ENCODE measurements around the gene OLFML3.
"Not testable (repeated sequence)": the region's sequence is repeated elsewhere in the genome, so short reads cannot be mapped to it uniquely, and the experiment has no call there.

Gene OLFML3

DNA sequence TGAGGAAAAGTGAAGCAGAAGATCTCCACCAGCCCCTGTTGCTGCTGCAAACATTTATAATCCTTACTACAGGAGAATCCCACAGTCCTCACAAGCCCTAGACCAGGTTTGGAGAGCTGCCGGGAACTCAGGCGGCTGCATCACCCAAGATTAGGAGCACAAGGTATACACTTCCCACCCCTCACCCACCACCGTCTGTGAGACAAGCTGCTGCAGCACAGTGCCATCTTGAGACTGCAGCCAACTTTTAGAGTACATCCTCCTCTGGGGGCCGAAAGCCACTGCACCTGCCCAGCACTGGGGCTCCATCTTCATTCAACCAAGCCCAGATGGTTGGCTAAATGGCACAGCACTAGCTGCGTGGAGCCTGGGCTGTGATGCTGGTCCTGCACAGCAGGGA lies 13.8 kb downstream of the OLFML3 start:
- no peak for DNase-seq

DNA sequence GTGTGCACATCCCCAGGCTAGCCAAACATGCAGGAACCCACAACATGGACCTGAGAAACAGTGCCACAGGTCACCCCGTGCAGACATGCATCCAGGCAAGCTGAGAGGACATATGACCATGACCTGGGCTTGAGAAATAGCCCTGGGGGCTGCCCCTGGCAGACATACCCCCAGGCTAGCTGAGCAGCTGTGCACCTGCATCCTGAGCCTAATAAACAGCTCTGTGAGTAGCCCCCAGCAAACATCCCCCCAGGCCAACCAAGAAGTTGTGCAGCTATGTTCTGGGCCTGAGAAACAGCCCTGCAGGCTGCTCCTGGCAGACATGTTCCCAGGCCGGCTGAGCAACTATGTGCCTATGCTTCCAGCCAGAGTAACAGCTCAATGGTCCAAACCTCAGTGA lies 14.5 kb downstream of the OLFML3 start:
- no peak for DNase-seq

DNA sequence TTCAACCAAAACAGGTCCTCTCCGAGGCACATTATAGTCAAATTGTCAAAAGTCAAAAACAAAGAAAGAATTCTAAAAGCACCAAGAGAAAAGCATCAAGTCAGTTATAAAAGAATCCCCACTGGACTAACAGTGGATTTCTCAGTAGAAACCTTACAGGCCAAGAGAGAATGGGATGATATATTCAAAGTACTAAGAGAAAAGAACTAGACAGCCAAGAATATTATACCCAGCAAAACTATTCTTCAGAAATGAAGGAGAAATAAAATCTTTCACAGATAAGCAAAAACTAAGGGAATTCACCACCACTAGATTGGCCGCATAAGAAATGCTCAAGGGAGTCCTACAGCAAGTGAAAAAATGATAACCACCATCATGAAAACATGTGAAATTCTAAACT lies 16.1 kb downstream of the OLFML3 start:
- no peak for DNase-seq

DNA sequence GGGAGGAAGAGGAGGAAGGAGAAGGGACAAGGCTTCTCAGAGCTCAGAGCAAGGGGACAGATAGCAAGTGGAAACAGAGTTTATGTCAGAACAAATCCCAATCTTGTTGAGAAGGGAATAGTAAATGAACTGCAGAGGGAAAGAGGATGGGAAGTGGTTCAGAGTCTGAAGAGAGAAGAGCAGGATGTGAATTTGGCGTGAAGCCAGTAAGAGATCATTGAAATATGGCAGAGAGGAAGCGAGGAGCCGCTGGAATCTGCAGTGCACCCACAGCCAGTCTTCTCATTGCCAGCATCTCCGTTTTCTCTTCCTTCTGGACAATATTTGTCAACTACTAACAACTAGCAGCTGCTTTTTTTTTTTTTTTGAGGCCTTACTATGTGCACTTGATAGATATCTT lies 19.1 kb downstream of the OLFML3 start:
- no peak for DNase-seq

DNA sequence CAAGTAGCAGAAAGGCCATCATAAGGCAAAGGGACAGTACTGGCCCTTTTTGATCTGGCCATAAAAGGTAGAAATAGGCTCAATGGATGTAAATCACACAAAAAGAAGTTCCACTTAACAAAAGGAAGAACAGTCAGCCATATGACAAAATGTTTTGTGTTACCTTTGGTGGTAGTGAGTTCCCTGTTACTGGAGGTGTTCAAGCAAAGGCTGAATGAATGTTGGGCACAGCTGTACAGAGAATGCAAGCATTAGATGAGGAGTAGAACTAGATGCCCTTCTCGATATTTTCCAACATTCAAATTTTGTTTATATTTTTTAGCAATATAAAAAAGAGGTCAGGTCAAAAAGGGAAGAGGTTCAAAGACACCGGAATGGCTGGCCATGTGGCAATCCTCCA lies 20.0 kb downstream of the OLFML3 start:
- DNase-seq = no peak

DNA sequence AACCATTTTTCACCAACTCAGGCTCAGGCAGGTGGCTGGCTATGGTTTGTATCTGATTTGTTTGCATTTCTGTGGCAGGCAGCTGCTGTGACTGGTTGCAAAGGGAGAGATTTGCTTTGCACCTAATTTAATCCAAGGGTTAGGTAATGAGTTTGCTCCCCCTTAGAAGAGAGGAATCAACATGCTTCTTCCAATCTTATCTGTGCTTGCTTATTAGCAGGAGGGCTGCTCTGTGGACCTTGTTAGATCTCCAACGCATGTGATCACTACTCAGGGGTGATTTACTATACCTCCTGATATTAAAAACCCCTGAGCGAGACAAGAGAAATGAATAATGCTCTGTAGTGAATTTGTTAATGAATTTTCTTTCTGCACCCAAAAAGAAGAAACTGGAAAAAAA lies 20.5 kb downstream of the OLFML3 start:
- DNase-seq = no peak

DNA sequence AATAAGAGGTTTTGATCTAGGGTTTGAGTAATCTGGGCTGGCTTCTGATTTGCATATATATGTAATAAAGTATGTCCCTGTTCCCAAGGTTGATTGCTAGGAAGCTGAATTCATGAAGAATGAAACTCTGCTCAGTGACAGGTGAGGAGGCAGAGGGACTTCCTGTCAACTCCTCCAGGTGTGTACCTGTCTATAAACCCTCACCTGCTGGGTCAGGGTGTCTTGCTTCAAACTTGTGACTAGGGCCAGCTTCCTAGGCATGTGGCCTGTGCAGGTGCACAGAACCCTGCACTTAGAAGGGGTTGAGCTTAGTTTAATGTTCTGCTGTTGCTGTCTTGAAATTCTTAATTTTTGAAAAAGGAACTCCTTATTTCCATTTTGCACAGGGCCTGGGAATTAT lies 21.1 kb downstream of the OLFML3 start:
- no peak for DNase-seq

DNA sequence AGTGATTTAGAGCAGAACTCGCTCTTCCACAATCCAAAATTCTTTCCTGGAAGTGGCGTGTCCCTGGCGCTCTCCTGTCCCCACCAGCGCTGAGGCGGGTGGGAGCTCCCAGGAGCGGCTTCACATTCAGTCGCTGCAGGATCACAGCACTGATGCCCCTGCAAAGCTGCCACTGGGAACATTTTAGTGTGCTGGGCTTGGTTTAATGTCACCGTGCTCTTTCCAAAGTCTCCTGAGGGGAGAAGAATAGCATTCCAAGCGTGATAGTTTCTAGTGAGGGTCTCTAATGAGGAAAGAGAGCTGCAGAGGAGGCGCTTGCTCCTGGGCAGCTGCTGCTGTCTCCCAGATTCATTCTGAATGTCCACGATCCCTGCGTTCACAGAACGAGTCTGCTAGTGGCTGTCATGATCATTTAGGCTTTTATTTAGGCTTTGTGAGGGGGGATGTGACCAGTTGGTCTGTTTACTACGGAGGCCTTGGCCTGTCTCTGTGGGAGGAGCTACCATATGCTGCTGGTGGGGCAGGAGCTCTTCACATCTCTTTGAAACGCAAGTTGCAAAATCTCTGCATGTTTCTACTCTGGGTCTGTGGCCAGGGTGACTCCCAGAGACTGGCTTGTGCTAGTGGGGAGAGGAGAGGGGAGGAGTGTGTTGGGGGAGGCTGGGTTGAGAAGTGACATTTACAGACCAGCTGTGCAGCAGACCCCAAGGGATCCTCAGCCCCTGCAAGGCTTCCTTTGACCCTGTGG lies 23.4 kb downstream of the OLFML3 start:
- no peak for DNase-seq

DNA sequence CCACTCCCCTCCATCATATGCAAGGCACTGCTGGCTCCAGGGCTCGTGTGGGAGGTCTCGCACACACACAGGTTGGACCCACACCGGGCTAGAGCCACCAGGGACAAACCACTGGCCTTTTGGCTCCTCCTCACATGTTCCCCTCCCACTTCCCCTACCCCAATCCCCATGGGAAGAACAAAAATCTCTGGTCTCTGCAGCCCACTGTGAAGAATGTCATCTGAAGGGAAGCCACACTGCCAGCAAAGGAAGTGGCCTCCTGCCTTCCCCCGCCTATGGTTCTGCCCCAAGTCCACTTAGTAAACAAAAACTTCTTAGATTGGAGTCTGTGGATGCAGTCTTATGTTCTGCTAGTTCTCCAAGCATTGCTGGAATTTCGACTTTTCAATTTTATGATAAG lies 24.2 kb downstream of the OLFML3 start:
- DNase-seq = no peak

DNA sequence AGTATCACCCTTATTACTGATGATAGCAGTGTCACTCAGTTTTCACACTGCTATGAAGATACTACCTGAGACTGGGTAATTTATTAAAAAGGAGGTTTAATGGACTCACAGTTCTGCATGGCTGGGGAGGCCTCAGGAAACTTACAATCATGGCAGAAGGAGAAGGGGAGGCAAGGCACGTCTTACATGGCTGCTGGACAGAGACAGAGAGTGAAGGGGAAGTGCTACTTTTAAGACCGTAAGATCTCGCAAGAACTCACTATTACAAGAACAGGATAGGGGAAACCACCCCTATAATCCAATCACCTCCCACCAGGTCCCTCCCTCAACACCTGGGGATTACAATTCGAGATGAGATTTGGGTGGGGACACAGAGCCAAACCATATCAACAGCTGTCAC lies 27.6 kb downstream of the OLFML3 start:
- not testable (repeated sequence) for DNase-seq

DNA sequence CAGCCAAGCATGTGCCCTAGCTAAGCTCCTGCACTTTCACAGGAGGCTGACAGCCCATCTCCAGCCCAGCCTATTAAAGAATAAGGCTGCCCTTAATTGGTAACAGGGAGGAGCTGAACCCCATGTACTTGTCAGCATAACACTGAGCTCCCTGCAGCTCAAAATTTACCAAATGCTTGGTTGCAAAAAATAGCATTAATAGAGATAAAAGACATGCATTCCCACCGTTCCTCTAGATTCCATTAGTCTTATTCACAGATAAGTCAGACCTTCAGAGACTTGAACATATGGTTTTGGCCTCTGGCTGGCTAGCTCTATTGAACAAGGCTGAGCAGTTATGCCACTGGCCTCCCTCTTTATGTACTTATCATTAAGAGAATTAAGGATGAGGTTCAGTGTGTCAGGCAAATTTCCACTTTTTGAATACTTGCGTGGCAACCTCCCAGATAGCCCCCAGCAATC lies 29.2 kb downstream of the OLFML3 start:
- DNase-seq = no peak

DNA sequence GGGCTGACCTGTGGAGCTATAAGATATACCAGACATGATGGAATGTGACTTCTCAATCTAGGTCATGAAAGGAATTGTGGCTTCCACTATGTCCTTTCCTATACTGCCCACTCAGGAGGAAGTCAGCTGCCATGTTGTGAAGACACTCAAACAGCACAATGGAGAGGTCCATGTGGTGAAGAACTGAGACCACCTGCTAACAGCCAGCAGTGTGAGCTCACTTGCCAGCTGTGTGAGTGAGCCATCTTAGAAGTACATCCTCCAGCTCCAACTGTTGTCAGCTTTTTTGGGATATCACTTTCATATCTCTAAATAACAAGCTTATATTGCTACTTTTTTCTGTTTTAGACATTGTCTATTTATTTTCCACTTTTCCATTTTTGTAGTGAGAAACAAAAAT lies 29.7 kb downstream of the OLFML3 start:
- DNase-seq = no peak

DNA sequence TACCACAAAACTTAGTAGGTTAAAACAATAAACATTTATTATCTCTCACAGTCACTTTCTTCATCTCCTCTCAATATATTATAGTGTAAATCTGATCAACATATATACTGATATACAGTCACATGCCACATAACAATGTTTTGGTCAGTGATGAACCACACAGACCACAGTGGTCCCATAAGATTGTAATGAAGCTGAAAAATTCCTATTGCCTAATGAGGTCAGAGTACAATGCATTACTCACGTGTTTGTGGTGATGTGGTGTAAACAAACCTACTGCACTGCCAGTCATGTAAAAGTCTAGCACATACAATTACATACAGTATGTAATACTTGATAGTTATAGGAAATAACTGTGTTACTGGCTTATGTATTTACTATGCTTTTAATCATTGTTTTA lies 30.1 kb downstream of the OLFML3 start:
- no peak for DNase-seq

DNA sequence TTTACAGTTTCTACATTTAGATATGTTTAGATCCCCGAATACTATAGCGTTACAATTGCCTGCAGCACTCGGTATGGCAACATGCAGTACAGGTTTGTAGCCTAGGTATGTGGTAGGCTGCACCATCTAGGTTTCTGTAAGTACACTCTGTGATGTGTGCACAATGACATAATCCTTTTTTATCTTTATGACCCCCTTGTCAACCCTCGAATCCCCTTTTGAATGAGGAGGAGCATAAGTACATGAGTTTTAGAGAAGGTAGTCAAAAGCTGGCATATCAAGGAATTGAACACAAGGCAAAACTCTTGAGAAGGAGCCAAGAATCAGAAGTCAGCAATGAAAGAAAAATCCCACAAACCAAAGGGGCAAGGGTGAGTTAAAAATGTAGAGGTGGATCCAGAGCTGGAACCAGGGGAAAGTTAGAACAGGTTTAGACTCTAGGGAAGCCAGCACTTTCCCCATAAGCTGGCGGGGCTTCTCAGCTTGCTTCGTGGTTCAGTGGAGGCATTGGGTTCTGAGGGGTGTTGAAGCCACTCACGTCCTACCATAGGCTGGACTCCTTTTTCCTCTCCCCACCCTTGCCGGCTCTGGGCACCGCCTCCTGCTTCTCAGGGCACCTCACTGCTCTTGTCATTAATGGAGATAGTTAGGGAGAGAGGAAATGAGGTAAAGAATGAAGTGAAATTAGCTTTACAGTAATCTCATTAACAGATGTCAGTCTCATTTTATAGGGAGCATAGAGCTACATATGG lies 31.3 kb downstream of the OLFML3 start:
- DNase-seq = no peak

DNA sequence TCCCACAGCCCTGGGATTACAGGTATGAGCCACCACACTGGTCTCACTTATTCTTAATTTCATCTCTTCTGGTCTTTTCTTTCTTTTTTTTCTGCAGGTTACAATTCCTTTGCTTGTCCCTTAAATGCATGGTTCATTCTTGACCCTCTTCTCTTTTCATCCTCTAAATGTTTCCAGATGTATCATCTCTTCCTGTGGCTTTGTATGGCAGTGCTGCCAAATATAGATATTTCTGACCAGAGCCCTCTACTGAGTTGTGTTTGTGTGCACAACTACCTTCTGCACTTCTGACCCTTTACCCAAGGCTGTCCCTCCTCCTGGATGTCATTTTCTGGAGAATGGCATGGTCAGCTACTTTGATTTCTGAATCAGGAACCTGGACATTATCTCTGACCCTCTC lies 32.5 kb downstream of the OLFML3 start:
- no peak for DNase-seq

DNA sequence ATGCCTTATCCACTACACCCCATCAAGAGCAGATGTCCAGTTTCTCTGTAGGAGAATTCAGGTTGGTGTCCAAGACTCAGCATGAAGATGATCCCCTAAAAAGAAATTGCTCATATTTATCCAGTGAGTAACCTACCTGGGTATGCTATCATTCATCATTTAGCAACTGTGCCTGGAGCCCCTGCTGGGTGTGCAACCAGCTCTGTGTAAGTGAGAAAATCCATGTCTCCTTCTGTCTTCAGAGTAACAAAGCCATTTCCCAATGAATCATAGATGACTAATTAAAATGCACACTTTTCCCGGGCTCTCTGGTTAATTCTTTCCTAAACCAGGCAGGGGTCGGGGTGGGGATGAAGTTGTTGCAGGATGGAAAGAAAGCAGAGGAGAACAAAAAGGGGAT lies 35.8 kb downstream of the OLFML3 start:
- no peak for DNase-seq

DNA sequence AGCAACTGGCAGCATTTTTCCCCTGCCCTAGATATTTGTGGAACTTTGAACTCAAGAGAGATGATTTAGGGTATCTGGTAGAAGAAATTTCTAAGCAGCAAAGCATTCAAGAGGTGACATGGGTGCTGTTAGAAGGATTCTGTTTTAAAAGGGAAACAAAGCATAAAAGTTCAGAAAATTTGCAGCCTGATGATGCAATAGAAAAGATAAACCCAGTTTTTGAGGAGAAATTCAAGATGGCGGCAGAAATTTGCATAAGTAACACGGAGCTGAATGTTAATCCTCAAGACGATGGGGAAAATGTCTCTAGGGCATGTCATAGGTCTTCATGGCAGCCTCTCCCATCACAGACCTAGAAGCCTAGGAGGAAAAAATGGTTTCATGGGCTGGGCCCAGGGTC lies 40.5 kb downstream of the OLFML3 start:
- DNase-seq = not testable (repeated sequence)

DNA sequence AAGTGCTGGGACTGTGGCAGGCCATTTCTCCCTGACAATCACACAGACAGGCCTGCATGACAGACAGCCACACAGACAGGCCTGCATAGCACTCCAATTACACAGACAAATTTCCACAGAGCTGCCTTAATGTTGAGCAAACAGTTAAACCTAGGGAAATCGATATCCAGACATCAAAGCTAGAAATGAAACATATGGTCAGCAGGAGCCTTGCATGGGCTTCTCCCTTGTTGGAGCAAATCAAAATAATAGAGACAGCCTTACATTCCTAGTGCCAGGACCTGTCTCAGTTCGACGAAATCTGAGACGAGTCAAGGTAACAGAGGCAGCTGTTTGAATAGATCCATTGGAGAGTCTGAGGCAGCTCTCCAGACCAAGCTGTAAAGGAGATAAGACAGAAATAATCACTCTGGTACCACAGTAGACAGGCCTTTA lies 42.4 kb downstream of the OLFML3 start:
- no peak for DNase-seq

DNA sequence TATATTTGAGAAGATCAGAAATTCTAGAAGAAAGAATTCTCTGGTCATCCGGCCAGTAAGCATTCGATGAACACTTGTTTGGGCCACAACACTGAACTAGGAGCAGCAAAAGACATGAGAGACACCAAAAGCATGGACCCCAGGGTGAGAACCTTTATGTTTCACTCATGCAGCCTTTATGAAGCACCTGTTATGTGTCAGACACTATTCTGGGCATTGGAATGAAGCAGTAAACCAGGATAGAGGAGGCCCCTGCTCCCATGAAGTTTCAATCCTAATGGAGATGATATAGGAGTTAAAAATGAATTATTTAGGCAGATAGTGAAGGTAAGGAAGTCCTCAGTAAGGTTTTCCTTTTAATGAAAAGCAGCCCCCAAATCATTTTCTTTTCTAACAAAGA lies 43.6 kb downstream of the OLFML3 start:
- DNase-seq = no peak

DNA sequence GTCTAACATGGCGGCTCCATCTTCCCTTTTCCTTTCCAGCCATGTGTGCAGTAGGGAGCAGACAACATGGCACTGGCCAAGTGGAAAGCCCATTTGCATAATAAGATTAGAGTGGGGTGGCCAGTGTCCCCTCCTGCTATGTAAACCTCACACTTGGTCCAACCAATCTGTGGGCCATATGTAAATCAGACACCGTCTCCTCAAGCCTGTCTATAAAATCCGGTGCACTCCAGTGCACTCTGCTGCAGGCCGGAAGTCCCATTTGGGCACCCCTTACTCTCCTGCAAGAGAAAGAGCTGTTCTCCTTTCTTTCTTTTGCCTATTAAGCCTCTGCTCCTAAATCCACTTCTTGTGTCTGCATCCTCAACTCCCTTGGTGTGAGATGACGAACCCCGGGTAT lies 44.1 kb downstream of the OLFML3 start:
- no peak for DNase-seq

DNA sequence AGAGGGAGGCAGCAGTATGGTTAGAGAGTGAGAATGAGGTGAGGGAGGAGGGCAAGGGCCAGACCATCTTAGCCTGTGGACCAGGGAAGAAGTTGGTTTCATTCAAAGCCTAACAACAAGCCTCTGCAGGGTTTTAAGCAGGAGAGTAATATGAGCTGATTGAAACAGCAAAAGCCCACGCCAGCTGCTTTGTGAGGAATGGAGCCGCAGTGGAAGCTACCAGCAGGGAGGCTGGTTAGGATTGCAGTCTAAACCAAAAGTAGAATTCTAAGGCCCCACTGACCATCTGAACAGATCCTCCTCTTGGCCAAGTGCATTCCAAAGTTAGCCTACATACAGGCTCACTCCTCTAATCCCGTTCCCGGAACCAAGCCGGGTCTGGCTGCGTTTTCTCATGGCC lies 44.8 kb downstream of the OLFML3 start:
- no peak for DNase-seq

DNA sequence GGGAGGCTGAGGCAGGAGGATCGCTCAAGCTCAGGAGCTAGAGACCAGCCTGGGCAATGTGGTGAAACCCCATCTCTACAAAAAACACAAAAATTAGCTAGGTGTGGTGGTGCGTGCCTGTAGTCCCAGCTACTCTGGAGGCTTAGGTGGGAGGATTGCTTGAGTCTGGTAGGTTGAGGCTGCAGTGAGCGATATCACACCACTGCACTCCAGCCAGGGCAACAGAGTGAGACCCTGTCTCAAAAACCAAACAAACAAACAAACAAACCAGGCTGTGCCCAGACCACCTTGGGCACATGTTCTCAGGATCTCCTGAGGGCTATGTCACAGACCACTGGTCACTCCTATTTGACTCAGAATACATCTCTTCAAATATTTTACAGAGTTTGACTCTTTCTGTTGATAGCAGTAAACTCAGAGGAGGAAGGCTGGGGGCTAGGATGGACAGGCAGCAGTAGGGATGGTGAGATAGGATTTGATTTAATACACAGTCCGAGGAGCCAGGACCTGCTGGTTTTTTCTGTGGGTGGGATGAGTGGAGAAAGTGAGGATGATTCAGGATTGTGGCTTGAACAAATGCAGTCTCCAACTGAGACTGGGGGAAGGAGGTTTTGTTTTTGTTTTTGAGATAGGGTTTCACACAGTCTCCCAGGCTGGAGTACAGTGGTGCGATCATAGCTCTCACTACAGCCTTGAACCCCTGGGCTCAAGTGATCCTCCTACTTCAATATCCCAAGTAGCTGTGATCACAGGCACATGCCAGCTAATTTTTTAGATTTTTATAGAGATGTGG lies 46.5 kb downstream of the OLFML3 start:
- no peak for DNase-seq

DNA sequence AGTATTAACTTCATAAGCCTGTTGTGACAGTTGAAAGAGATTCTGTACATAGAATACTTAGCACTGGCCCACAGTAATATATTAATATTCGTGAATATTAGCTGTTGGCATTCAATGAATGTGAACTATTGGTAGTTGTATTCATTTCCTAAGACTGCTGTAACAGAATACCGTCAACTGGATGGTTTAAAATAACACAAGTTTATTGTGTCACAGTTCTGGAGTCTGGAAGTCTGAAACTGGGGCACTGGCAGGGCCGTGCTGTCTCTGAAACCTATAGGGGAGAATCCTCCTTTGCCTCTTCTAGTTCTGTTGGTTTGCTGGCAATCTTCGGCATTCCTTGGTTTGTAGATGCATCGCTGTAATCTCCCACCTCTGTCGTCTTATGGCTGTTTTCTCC lies 47.5 kb downstream of the OLFML3 start:
- DNase-seq = no peak
